NCI-H2107 treated with DMSO at 0.1 percent for 48 hours (cell line): ENCODE data around the gene IMPDH2.

Source experiments
- DNase-seq: peaks from one replicate; lab custom pipeline; 2025; ENCODE audit not compliant: unreplicated experiment; lab: John Stamatoyannopoulos, UW

The IMPDH2 gene

GRCh38 chr3:48984663-48985062, 44.5 kb downstream of the IMPDH2 start:
- DNase-seq = no peak

GRCh38 chr3:48983096-48983495, 46.1 kb downstream of the IMPDH2 start:
- DNase-seq = no peak

- DNase-seq = no peak
These were observed 46.5 kb downstream of the IMPDH2 start for GRCh38 chr3:48982686-48983085.

GRCh38 chr3:48982016-48982415, 47.2 kb downstream of the IMPDH2 start:
- DNase-seq = no peak

GRCh38 chr3:48980295-48980694, 48.9 kb downstream of the IMPDH2 start:
- no peak for DNase-seq

DNA sequence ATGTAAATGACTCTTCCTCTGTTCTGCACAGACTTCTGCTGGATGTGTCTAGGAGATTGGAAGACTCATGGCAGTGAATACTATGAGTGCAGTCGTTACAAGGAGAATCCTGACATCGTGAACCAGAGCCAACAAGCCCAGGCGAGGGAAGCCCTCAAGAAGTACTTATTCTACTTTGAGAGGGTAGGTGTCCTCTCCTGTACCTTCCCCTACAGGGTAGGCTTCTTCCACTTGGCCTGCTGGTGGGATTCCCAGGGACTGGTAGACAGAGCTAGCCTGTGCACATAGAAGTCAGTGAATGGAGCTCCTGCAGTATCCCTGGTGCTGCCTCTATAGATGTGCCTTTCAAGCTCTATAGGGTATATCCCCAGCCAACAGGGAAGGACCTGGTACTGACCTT, 49.7 kb downstream of the IMPDH2 start:
- DNase-seq = no peak
